Activated naive CD4-positive, alpha-beta T cell treated with anti-CD3 and anti-CD28 coated beads for 36 hours (primary cell): ENCODE measurements around the gene IFITM1. TPM values are rescaled to one million over a fixed set of nuclear protein-coding genes. Genes with fewer than 3 reads are reported as not detected.
A peak's percentile ranks its signal among the peaks of the same experiment; 100 is the strongest.
"Not testable (repeated sequence)": the region's sequence is repeated elsewhere in the genome, so short reads cannot be mapped to it uniquely, and the experiment has no call there.

Experiments
- CTCF ChIA-PET: fragments of 350-600 bp; sonication (Branson Sonifier 250); formaldehyde crosslinking; loops from one replicate; lab custom pipeline; 2021; ENCODE audit warnings: antibody characterized with exemption; lab: Charles Lee
- DNase-seq: peaks from one replicate; pipeline ENCODE4 v3.0.0-alpha.2; 2020
- H3K27ac Mint-ChIP-seq: one replicate; pipeline ENCODE4 v1.8.0; 2021; ENCODE audit warnings: mild to moderate bottlenecking, mixed read lengths
- H3K27me3 Mint-ChIP-seq: one replicate; pipeline ENCODE4 v1.8.0; 2021; ENCODE audit warnings: low read depth, mixed read lengths
- H3K36me3 Mint-ChIP-seq: one replicate; pipeline ENCODE4 v1.8.0; 2021; ENCODE audit warnings: low read depth, mixed read lengths
- H3K4me1 Mint-ChIP-seq: one replicate; pipeline ENCODE4 v1.8.0; 2021; ENCODE audit warnings: low read depth, mixed read lengths
- H3K4me3 Mint-ChIP-seq: one replicate; pipeline ENCODE4 v1.8.0; 2021; ENCODE audit warnings: mild to moderate bottlenecking, moderate library complexity, mixed read lengths
- H3K9me3 Mint-ChIP-seq: one replicate; pipeline ENCODE4 v1.8.0; 2021; ENCODE audit warnings: mixed read lengths
- intact Hi-C: fragments of 100-400 bp; cut with micrococcal nuclease; formaldehyde crosslinking; loops from one replicate; pipeline ENCODE4 v1.15.1; 2023
- total RNA-seq, 2 experiments: library from RNA; stranded (reverse); gene quantifications; one replicate each; pipeline ENCODE4 v1.2.3, GENCODE V29; 2021

Gene IFITM1
- 100 to 1,000 TPM; 359 to 378 TPM for total RNA-seq

DNA sequence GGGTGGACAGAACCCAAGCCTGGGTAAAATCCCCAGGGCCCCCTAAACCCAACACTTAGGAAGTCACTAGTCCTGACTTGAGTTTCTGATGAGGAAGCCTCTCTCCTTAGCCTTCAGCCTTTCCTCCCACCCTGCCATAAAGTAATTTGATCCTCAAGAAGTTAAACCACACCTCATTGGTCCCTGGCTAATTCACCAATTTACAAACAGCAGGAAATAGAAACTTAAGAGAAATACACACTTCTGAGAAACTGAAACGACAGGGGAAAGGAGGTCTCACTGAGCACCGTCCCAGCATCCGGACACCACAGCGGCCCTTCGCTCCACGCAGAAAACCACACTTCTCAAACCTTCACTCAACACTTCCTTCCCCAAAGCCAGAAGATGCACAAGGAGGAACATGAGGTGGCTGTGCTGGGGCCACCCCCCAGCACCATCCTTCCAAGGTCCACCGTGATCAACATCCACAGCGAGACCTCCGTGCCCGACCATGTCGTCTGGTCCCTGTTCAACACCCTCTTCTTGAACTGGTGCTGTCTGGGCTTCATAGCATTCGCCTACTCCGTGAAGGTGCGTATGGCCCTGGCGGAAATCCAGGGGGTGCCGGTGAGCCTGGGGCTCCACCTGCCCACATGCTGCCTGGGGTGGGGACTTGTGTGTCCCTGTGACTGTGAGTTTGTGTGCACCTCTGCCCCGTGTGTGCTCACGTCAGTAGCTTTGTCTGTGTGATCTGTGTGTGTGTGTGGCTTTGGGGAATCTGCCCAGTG lies at the start of gene IFITM1:
Gene IFITM1, plus strand, starts transcription at position 254 of the 767 bp plus-strand sequence. Its CDS starts 131 bp downstream, at position 385.
- CTCF ChIA-PET: no interaction called here
- Mint-ChIP-seq H3K9me3 (no peaks in the 10 kb centered on the region), H3K36me3 (peaks cover 48% of the 10 kb centered on the region), H3K27me3 (no peaks in the 10 kb centered on the region), H3K27ac (peak within 1 kb of the TSS; percentile 95), H3K4me1 (peaks cover 22% of the 10 kb centered on the region), H3K4me3 (peak within 1 kb of the TSS; percentile 93)
- intact Hi-C loops: loop anchor here (1.0 to 10.0 kb wide), 6 partner anchors 41 to 481 kb away; partner anchors contain the start of genes CEND1, PSMD13, RNH1 and SIRT3
- peak; percentile 77 for DNase-seq

DNA sequence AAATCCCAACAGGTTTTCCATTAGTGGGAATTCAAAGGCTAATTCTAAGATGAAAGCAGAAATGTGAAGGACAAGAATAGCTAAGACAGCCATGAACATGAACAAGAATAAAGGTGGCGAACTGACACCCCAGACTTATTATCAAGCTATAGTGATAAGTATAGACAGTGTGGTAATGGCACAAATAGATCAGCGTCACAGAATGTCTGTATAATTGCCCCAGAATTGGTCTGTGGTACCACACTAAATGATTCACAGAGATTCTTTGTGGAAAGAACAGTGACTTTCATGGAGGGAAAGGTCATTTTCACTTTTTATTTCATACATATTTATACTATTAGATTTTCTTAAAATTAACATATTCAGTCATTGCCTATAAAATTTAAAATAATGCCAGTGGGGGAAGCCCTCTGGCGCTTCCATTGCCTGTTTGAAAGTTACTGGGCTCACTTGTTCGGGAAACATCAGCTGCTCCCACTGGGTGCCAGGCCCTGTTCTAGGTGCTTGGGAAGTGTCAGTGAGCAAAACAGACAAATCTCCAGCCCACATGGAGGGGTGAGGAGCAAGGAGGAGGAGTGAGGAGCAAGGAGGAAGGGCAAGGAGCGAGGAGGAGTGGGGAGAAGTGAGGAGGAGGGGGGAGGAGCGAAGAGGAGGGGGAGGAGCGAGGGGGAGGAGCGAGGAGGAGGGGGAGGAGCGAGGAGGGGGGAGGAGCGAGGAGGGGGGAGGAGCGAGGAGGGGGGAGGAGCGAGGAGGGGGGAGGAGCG lies 47.0 kb upstream of the IFITM1 start:
- Mint-ChIP-seq H3K27me3 (no peaks in the 10 kb centered on the region), H3K4me3 (peak overlapping the region; percentile 72), H3K36me3 (no peaks in the 10 kb centered on the region), H3K4me1 (peaks cover 36% of the 10 kb centered on the region), H3K9me3 (no peaks in the 10 kb centered on the region), H3K27ac (peak overlapping the region; percentile 79)
- intact Hi-C loops: loop anchor here (5.0 kb wide), 1 partner anchor 430 kb away; the partner anchor contains the start of genes DEAF1 and TMEM80
- no peak for DNase-seq
- CTCF ChIA-PET: interaction anchor here (1.0 to 4.2 kb wide), 5 partner anchors 11 to 182 kb away, joined by 4 to 28 read pairs (median 6); partner anchors contain the start of gene NLRP6

DNA sequence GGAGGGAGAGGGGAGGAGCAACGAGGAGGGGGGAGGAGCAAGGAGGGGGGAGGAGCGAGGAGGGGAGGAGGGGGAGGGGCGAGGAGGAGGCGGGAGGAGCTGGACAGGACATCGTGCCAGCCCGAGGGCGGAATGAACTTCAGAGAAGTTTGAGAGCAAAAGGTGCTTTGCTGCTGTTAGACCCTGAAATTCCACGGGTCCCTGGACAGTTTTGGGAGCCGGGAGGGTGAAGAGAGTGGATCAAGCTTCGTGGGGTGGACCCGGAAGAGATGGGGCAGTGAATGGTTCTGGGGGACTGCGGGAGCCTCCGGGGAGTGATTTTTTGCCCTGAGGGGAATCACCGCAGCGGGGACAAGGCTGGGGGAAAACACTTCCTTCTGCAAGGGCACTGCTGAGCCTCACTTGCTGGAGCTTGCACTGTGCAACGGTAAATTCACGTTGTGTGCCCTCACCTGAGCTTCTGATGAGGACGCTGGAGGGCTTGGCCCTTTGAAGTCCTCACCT lies 46.3 kb upstream of the IFITM1 start:
- intact Hi-C loops: loop anchor here (5.0 kb wide), 1 partner anchor 430 kb away; the partner anchor contains the start of genes DEAF1 and TMEM80
- Mint-ChIP-seq H3K27me3 (no peaks in the 10 kb centered on the region), H3K27ac (peak overlapping the region; percentile 99), H3K9me3 (no peaks in the 10 kb centered on the region), H3K36me3 (no peaks in the 10 kb centered on the region), H3K4me1 (peaks cover 36% of the 10 kb centered on the region), H3K4me3 (peak overlapping the region; percentile 89)
- peak; percentile 78 for DNase-seq
- CTCF ChIA-PET: interaction anchor here (0.5 to 4.2 kb wide), 8 partner anchors 10 to 478 kb away, joined by 3 to 28 read pairs (median 5); partner anchors contain the start of gene NLRP6

DNA sequence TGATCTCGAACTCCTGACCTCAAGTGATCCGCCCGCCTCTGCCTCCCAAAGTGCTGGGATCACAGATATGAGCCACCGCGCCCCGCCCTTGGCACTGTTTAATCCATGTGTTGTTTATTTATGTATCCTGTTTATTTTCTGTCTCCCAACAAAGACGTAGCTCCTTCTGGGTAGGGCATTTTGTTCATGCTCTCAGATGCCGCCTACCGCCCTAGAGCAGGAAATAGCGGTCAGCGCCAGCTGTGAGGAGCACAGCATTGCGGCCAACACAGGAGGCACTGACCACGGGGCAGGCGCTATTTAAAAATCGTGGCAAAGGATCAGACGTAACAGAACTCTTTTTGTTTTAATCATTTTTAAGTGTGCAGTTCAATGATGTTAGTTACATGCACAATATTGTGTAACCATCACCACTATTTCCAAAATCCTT lies 45.1 kb upstream of the IFITM1 start:
- H3K4me1 Mint-ChIP-seq: peaks cover 36% of the 10 kb centered on the region
- CTCF ChIA-PET: interaction anchor here (0.8 to 4.2 kb wide), 7 partner anchors 9 to 87 kb away, joined by 3 to 28 read pairs (median 4); partner anchors contain the start of gene NLRP6

DNA sequence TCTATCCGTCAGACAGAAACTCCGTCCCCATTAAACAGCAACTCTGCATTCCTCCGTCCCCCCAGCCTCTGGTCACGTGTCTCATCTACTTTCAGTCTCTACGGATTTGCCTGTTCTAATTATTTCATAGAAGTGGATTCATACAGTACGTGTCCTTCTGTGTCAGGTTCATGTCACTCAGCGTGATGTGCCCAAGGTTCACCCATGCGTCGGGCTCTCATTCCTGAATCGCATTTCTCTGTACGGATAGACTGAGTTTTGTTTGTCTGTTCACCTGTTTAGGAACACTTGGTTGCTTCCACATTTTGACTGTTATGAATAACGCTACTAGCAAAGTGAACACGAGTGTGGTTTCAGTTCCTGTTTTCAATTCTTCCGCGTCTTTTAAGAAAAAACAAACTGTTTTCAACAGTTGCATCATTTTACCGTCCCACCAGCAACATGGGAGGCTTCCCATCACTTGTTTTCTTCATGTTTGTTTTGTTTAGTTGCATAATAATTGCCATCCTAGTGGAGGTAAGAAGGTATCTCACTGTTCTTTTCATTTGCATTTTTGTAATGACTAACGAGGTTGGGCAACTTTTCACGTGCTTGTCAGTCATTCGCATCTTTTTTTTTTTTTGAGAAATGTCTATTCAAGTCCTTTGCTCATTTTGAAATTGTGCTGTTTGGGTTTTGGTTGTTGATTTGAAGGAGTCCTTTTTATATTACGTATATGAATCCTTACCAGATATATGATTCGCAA lies 44.5 kb upstream of the IFITM1 start:
- no peaks in the 10 kb centered on the region for H3K36me3 Mint-ChIP-seq

More for the DNA sequence above, 45.1 kb upstream of the IFITM1 start:
- Mint-ChIP-seq H3K27ac (peak overlapping the region; percentile 99), H3K4me3 (peak overlapping the region; percentile 89)
- H3K27me3 Mint-ChIP-seq, H3K9me3 Mint-ChIP-seq, H3K36me3 Mint-ChIP-seq: not testable (repeated sequence)
- intact Hi-C loops: loop anchor here (1.0 to 5.0 kb wide), 11 partner anchors 18 to 429 kb away; partner anchors contain the start of genes BET1L, DEAF1, IFITM1 and PSMD13
- peak; percentile 74 for DNase-seq

DNA sequence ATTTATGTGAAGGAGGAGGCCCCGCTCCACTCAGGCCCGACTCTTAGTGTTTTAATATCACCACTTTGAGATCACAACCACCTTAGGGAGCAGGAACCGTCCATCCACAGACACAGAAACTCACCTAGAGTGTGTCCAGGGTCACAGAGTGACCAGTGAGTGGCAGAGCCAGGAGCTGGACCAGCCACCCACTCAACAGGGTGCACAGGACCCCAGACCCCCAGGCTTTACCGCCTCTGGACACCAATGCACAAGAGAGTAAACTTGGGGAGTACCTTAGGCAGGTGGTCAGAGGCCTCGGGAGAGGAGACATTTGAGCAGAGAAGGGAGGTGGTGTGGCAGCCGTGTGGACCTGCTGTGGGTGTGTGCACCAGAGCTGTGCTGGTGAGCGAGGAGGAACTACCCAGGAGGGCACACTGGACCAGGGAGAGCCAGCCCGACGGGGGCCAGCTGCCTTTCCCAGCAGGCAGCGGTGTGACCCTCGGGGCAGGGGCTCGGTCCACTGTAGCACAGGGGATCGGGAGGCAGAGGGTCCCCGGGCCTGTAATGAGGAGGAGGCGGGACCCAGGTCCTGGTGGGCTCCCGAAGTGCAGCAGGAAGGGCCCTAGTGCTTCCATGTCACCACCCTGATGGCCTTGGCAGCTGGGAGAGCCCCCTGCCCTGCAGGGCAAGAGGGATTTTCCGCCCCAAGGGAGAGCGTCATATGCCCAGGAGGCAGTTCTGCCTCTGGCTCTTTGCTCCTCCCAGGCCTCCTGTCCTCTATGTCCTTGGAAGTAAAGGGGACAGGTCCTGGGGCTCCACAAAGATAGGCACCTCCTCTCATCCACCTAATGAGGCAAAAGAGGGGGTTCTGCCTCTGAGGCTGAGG lies 43.2 kb upstream of the IFITM1 start:
- Mint-ChIP-seq H3K4me3 (no peak overlapping the region), H3K4me1 (peaks cover 34% of the 10 kb centered on the region), H3K36me3 (no peaks in the 10 kb centered on the region), H3K27me3 (no peaks in the 10 kb centered on the region), H3K27ac (peak overlapping the region; percentile 99), H3K9me3 (no peaks in the 10 kb centered on the region)
- CTCF ChIA-PET: interaction anchor here (0.7 to 1.2 kb wide), 2 partner anchors 10 to 375 kb away, joined by 3 read pairs; no protein-coding TSS in a partner anchor
- no peak for DNase-seq
- intact Hi-C loops: no loop called here

More for the DNA sequence above, 44.5 kb upstream of the IFITM1 start:
- Mint-ChIP-seq H3K4me3 (peak overlapping the region; percentile 89), H3K27ac (peak overlapping the region; percentile 99), H3K9me3 (no peaks in the 10 kb centered on the region), H3K4me1 (peaks cover 36% of the 10 kb centered on the region), H3K27me3 (no peaks in the 10 kb centered on the region)
- CTCF ChIA-PET: interaction anchor here (0.9 to 4.2 kb wide), 5 partner anchors 13 to 86 kb away, joined by 4 to 28 read pairs (median 6); no protein-coding TSS in a partner anchor
- peak; percentile 80 for DNase-seq
- intact Hi-C loops: loop anchor here (1.0 to 5.0 kb wide), 11 partner anchors 18 to 428 kb away; partner anchors contain the start of genes BET1L, DEAF1, IFITM1 and PSMD13

DNA sequence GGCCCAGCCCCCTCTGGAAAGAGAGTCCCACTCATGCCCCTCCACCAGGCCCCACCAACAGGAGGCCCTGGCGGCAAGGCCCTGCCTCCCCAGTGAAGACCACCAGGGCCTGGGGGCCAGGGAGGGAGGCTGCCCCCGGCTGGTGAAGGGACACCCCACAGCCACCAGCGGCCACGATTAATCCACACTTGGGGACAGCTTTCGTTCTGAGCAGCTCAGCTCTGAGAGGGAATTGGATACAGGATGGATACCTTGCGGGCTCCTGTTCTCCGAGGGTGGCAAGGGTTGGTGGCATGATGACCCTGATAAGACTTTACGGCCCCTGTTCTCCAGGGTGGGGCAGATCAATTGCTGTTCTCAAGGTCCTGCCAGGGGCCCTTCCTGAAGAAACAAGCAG lies 42.5 kb upstream of the IFITM1 start:
- peaks cover 5% of the 10 kb centered on the region for H3K9me3 Mint-ChIP-seq
- no peaks in the 10 kb centered on the region for H3K27me3 Mint-ChIP-seq
- H3K4me1 Mint-ChIP-seq: peaks cover 34% of the 10 kb centered on the region
- no peak overlapping the region for H3K27ac Mint-ChIP-seq
- intact Hi-C loops: no loop called here
- no peak overlapping the region for H3K4me3 Mint-ChIP-seq
- H3K36me3 Mint-ChIP-seq: no peaks in the 10 kb centered on the region
- CTCF ChIA-PET: interaction anchor here (1.2 kb wide), 1 partner anchor 10 kb away, joined by 3 read pairs; no protein-coding TSS in a partner anchor
- DNase-seq: no peak

DNA sequence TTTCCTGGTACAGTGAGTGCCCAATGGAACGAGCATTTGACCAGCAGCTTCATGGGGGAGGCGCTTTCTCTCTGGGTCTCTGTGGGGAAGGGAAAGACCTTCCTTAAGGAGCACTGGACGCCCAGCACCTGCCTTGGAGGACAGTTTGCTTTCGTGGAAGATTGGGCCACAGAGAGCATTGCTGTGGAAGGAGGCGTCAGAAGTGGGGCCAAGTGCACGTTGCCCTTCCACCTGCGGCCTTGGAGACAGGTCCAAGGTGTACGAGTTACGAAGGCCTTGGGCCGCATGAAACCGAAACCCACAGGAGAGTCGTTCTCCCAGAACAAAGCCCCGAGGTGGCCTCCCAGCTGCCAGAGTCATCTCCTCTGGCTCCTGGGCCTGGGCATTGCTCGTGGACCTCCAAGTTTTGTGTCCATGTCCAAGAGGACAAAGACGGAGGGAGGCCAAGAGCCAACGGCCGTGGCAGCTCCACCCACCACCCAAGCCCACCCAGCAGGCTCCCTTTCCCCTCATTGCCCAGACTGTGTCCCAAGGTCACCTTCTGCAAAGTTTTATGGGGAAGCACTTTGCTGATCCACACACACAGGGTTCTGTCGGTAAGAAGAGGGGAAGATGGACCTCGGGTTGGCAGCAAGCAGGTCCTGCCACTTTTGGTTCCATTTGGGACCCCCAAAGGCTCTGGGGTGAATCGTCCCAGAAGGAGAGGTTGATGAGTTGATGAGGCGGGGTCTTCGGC lies 41.5 kb upstream of the IFITM1 start:
- intact Hi-C loops: no loop called here
- Mint-ChIP-seq H3K4me3 (no peak overlapping the region), H3K27me3 (no peaks in the 10 kb centered on the region), H3K9me3 (peaks cover 12% of the 10 kb centered on the region), H3K4me1 (peaks cover 29% of the 10 kb centered on the region), H3K27ac (no peak overlapping the region), H3K36me3 (no peaks in the 10 kb centered on the region)
- CTCF ChIA-PET: interaction anchor here (1.2 kb wide), 1 partner anchor 8 kb away, joined by 3 read pairs; no protein-coding TSS in a partner anchor
- DNase-seq: no peak

DNA sequence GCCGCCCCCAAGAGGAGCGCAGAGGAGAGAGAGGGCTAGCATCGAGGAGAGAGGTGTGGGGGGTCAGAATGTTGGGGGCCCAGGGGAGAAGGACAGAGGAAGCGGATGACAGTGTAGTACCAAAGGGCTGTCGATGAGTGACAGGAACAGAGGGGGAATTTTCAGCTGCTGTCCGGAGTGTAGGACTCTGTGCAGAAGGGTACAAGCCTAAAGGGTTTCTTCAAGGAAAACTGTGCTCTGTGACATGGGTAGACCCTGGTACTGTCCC lies 41.0 kb upstream of the IFITM1 start:
- H3K9me3 Mint-ChIP-seq: peaks cover 14% of the 10 kb centered on the region
- no peaks in the 10 kb centered on the region for H3K36me3 Mint-ChIP-seq
- intact Hi-C loops: no loop called here
- no peak for DNase-seq
- H3K27me3 Mint-ChIP-seq: no peaks in the 10 kb centered on the region
- no peak overlapping the region for H3K4me3 Mint-ChIP-seq
- no peak overlapping the region for H3K27ac Mint-ChIP-seq
- CTCF ChIA-PET: no interaction called here
- H3K4me1 Mint-ChIP-seq: peaks cover 29% of the 10 kb centered on the region

DNA sequence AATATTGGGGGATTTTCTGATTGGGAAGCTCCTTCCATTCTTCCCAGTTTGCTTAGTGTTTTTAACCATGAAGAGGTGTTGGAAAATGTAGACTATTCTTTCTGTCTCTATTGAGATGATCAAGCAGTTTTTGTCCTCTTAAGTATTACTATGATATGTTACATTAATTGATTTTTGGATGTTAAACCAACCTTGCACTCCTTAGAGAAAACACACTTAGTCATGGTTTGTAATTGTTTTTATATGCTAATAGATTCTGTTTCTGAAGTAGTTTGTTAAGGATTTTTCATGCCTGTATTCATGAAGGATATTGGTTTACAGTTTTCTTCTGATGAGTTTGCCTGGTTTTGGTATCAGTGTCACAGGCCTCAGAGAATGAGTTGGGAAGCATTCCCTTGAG lies 37.6 kb upstream of the IFITM1 start:
- DNase-seq: no peak
- Mint-ChIP-seq H3K4me3 (no peak overlapping the region), H3K27ac (no peak overlapping the region), H3K36me3 (peaks cover 2% of the 10 kb centered on the region), H3K9me3 (peaks cover 14% of the 10 kb centered on the region), H3K4me1 (peaks cover 19% of the 10 kb centered on the region), H3K27me3 (peaks cover 10% of the 10 kb centered on the region)
- CTCF ChIA-PET: interaction anchor here (1.1 to 2.7 kb wide), 2 partner anchors 26 to 28 kb away, joined by 3 to 11 read pairs; no protein-coding TSS in a partner anchor
- intact Hi-C loops: no loop called here
